ENCODE data around the gene C11orf58.

Gene C11orf58

DNA sequence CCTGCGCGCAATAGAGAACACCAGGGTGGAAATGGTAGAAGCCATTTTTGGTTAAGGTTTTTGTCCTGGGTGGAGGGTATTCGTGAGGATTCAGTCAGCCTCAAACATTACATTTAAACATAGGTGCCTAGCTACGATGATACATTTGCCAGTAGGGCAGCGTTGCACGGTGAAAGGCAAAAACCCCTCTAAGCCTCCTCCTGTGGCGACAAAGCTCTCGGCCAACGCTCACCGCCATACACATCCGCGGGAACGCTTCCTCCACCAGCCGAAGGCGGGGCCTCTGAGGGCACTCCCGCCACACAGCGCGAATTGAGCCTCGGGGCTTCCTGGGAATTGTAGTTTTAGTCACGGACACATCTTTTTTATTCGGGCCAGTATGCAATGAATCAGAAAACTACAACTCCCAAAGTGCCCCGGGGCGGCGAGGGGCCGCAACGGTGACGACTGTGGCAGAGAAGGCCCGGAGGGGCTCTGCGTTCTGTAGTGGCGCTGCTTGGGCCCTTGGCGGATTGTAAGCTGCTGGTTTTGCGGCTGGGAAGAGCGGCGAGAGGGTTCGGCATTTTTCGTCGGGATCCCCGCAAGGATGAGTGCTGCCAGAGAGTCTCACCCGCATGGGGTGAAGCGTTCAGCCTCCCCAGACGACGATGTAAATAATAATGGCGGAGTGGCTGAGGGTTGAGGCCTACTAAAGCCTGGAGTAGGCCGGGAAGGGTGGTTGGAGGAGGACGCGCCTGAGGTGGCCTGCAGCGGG lies at the start of gene C11orf58:
TSS of gene C11orf58 (plus strand) at position 455 of the 754 bp plus-strand sequence. CDS start at position 587, 132 bp downstream.
- DNase-seq (ENCODE audit: low spot score): peak; percentile 90

DNA sequence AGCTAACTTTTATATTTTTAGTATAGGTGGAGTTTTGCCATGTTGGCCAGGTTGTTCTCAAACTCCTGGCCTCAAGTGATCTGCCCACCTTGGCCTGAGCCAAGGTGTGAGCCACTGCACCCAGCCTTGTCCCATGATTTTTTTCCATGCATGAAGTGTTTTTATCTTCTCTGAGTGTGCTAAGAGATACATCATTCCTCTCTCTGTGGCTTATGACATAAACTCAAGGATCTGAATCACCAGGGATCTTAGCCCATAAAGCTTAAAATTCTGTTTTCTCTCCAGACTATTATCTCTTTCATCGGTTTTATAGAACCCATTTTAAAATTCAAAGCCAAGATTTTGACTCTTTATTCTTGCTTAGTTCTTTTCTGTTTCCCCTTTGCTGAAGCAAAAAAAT lies 48.4 kb upstream of the C11orf58 start:
- no peak for DNase-seq (ENCODE audit: low spot score)

DNA sequence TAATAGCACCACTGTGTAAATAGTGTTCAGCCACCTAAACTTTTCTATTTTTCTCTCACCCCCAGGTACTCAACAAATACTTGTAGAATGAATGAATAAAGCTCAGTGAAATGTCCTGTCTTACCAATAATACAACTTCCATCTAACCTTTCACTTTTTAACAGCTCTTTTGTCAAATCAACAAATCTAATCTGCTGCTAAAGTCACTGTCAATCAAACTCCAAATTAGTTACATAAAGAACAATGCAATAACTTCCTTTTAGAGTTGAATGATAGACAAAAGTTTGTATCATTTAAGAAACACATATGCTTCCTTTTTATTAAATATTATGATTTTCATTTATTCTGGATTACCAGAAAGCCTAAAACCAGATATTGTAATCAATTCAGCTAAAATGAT lies 34.7 kb upstream of the C11orf58 start:
- no peak for DNase-seq (ENCODE audit: low spot score)

GRCh38 chr11:16713594-16713993 lies 24.9 kb upstream of the C11orf58 start:
- no peak for DNase-seq (ENCODE audit: low spot score)

DNA sequence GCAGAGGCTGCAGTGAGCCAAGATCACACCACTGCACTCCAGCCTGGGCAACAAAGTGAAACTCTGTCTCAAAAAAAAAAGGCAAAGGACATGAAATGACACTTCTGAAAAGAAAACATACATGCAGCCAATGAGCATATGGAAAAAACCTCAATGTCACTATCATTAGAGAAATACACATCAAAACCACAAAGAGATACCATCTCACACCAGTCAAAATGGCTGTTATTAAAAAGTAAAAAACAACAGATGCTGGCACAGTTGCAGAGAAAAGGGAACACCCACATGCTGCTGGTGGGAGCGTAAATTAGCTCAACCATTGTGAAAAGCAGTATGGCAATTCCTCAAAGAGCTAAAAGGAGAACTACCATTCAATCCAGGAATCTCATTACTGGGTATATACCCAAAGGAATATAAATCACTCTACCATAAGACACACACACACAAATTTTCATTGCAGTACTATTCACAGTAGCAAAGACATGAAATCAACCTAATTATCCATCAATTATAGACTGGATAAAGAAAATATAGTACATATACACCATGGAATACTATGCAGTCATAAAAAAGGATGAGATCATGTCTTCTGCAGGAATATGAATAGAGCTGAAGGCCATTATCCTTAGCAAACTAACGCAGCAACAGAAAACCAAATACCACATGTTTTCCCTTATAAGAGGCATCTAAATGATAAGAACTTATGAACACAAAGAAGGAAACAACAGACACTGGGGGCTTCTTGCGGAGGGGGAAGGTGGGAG lies 15.7 kb upstream of the C11orf58 start:
- DNase-seq (ENCODE audit: low spot score): no peak

DNA sequence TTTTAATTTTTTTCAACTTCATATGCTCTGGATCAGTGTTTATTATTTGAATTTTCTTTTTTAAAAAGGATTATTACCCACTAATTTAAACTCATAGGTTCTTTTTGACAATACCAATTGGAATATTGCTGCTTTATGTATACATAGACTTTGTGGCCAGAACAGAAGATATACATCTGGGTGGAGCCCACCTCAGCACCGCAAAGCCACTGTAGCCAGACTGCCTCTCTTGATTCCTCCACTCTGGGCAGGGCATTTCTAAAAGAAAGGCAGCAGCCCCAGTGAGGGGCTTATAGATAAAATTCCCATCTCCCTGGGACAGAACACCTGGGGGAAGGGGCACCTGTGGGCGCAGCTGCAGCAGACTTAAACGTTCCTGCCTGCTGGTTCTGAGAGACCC lies 10.6 kb upstream of the C11orf58 start:
- DNase-seq (ENCODE audit: low spot score): no peak

DNA sequence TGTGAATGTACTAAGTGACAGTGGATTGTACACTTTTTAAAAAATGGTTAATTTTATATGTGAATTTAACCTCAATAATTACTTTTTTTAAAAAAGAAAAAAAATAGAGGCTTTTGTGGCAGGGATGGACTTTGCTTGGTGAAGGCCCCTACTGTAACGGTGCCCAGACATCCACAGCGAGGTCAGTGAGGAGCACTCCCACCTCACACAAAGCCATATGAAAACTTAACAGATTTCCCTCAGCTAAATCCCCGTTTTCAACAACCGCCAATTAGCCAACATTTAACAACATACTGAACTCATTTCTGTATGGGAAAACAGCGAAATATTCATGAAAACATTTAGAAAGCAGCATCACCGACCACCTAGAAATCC lies 642 bp upstream of the C11orf58 start:
- DNase-seq (ENCODE audit: low spot score): peak; percentile 40

DNA sequence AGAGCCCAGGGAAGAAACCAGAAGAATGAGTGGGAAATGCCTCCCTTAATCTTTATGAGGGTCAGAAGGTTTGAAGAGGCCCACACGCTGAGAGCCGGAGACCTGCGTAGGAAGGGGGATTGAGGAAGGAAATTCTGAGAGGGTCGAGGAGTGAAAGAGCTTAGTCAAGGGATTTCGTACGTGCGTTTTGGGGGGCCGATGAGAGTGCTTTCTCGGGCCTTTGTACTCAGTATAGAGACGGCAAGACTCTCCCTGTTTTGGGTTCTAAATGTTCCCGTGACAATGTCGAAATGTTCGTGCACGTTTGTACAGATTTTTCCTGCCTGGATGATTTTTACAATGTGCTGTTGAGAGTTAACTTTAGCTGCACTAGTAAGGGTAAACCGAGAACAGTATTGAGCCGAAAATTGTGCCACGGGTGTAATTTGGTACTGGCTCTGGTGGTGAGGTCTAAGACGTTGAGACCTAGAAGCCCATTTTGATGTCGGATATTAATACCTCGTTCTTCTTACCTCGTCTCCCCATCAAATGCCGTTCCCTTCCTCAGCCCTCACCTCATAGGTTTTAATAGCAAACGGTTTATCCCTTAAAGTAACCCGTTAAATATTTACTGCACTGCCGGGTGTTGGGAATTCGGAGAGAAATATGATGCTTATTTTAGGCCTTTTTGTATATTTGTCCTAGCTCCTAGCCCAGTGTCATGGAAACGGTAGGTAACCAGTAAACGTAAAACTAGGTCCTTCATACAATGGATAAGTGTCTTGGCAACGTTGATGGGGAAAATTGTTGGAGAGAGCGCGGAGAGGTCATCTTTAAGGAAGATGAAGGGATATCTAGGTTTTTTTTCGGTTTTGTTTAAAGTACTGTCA lies 734 bp downstream of the C11orf58 start:
- DNase-seq (ENCODE audit: low spot score): no peak

DNA sequence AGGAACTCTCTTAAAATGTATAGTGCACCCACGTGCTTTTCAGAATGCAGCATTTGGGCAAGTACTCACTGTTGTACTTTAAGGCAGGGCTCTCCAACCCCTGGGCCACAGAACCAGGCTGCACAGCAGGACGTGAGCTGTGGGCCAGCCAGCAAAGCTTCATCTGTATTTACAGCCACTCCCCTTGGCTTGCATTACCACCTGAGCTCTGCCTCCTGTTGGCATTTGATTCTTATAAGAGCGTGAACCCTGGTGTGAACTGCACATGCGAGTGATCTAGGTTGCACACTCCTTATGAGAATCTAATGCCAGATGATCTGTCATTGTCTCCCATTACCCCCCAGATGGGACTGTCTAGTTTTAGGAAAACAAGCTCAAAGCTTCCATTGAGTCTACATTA lies 3.0 kb downstream of the C11orf58 start:
- DNase-seq (ENCODE audit: low spot score): no peak

DNA sequence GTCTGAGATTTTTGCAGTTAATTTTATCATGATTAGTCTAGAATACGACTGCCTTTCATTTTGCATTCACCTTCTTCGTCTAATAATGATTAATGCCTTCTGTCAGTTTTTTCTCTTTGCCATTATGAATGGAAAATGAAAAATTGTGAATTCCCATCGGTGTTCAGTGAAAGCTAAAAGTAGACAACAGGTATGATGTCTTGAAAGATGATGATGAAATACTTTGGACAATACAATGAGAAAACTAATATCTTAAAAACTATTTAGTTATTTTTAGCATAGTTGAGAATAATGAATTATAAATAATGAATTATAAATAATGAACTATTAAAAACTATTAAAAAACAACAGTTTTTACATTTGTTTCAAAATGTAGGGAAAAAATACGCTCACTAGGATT lies 5.0 kb downstream of the C11orf58 start:
- no peak for DNase-seq (ENCODE audit: low spot score)

GRCh38 chr11:16744128-16744725 lies 5.8 kb downstream of the C11orf58 start:
- no peak for DNase-seq (ENCODE audit: low spot score)

- no peak for DNase-seq (ENCODE audit: low spot score)
Measured at GRCh38 chr11:16745950-16746605, 7.6 kb downstream of the C11orf58 start.

DNA sequence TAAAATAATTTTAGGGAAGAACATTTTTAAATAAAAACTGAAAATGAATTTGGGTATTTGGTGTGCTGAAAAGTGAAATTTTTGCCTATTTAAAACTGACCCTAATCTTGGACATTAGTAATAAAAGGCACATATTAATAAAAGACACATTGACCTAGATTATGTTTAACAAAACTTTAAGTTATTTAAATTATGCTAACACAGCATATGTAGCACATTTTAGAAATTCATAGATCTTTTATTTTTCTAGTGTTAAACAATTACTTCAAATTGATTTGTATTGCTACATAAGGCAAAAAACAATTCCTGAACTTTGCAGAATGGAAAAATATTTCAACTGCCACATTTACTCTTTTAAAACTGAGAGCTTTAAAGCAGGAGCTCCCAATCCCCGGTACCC lies 10.6 kb downstream of the C11orf58 start:
- DNase-seq (ENCODE audit: low spot score): no peak

GRCh38 chr11:16749666-16750065 lies 11.2 kb downstream of the C11orf58 start:
- no peak for DNase-seq (ENCODE audit: low spot score)

DNA sequence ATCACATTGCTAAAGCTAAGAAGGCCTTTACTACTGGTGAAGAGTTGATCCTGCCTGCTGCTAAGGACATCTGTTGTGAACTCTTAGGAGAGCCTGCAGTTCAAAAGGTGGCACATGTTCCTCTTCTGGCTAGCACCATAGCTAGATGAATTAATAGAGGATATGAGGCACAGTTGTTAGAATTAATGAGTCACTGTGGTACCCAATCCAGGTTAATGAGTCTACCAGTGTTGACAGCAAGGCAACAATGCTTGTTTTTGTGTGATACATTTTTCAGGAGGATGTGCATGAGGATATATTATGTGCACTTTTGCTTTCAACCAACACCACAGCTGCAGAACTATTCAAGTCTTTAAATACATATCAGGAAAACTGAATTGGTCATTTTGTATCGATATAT lies 12.0 kb downstream of the C11orf58 start:
- no peak for DNase-seq (ENCODE audit: low spot score)

DNA sequence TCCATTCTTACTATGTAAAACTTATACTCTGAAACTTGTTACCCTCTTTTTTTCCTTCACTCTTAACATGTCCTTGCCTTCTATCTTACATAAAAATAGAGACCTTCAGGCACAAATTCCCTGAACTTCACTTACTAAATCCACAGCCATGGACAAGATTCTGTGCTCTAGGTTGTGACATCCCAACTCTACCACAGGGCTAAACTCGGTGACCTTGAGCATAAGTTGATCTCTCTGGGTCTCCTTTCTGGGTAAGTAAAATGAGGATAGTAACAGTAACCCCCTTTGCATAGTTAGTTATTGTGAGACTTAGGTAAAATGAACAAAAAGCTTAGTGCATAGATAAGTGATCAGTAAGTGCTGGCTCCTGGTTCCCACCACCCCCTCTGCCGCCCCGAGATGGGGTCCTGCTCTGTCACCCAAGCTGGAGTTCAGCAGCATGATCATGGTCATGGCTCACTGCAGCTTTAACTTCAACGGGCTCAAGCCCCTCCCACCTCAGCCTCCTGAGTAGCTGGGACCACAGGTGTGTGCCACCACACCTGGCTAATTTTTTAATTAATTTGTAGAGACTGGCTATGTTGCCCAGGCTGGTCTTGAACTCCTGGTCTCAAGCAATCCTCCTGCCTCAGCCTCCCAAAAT lies 20.1 kb downstream of the C11orf58 start:
- DNase-seq (ENCODE audit: low spot score): no peak

DNA sequence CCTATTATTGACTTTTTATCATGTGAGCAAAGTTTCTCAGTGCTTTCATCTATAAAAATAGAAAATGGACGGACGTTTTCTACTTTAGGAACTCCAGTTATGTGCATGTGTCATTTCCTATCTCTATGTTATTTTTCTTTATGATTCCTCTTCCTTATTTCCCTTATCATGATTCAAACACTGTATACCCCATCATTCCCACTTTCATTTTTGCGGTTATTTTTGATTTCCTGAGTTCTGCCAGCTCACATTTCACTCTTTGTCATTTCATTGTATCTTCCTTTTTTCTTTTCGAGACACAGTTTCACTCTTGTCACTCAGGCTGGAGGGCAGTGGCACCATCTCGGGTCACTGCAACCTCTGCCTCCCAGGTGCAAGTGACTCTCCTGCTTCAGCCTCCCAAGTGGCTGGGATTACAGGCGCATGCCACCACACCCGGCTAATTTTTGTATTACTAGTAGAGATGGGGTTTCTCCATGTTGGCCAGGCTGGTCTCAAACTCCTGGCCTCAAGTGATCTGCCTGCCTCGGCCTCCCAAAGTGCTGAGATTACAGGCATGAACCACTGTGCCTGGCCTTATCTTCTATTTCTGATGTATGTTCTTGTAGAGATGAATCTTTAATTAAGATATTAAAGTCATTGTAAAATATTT lies 21.5 kb downstream of the C11orf58 start:
- no peak for DNase-seq (ENCODE audit: low spot score)

- no peak for DNase-seq (ENCODE audit: low spot score)
Measured at GRCh38 chr11:16763746-16764145, 25.3 kb downstream of the C11orf58 start.

DNA sequence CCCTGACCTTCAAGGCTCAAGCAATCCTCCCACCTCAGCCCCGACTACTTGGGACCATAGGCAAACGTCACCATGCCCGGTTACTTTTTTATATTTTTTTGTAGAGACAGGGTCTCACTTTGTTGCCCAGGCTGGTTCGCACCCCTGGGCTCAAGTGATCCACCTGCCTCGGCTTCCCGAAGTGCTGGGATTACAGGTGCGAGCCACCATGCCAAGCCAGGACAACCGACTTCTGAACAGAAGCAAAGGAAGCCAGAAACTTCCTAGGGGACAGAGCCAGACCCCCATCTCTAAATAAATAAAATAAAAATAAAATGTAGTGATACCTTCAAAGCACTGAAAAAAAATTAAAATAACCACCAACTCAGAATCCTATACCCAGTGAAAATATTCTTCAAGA lies 26.4 kb downstream of the C11orf58 start:
- DNase-seq (ENCODE audit: low spot score): no peak

DNA sequence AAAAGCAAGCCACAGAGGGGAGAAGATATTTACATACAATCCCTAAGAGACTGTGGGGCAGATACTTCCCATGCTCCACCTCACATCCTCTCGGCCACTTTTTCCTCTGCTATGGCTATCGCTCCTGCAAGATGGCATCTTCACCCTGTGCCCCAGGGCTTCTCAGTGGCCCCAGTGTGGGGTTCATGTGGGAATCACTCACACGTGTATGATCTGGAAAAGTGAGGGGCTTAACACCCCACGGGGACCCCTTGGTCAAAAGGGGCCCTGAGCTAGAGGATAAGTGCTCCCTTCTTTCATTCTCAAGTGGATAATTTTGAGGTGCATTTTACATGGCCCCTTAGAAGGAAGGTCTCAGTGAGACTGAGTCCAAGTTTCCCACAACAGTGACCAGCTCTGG lies 28.7 kb downstream of the C11orf58 start:
- no peak for DNase-seq (ENCODE audit: low spot score)

- no peak for DNase-seq (ENCODE audit: low spot score)
Measured at GRCh38 chr11:16767957-16768356, 29.5 kb downstream of the C11orf58 start.

Data from D341Med (cell line).